NCI-H774 (cell line): Measurements from ENCODE around the gene PPIE.

Experiments
- DNase-seq: peaks from one replicate; lab custom pipeline; 2025; lab: John Stamatoyannopoulos, UW

PPIE gene

DNA sequence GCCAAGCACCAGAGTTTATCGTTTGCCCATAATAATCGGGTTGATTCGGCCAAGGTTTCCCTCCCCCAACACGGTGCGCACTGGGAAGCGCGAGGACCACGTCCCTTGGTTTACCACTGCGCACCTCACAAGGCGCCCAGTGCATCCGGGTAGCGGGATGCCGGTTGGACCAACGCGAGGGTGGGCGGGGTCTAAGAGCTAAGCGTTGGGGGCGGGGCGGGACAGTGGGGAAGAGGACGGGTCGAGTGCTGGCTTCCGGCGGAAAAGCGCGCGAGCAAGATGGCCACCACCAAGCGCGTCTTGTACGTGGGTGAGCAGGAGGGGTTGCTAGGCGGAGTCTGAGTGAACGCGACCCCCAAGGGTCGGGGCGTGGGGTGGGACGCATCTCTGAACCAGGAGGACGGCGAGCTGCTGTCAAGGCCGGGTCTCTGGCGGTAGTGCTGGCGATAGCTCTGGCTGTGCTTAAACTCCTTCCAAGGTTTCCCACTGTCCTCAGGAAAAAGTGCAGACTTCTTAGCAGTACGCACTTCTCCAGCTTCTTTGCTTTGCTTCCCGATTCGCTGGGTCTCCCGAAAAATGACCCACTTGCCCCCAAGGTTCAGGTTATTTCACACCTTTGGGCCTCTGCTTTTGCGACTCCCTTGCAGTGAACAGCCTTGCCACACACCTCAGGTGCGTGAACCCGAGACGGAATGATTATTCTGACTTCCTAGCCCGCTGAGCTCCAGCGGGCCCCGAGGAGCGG, at the start of gene PPIE:
TSS of gene PPIE (plus strand) at position 261 of the 745 bp plus-strand sequence. CDS start at position 280, 19 bp downstream.
- peak; percentile 99 for DNase-seq

- DNase-seq = no peak
These were observed 49.5 kb upstream of the PPIE start for GRCh38 chr1:39689214-39689613.

DNA sequence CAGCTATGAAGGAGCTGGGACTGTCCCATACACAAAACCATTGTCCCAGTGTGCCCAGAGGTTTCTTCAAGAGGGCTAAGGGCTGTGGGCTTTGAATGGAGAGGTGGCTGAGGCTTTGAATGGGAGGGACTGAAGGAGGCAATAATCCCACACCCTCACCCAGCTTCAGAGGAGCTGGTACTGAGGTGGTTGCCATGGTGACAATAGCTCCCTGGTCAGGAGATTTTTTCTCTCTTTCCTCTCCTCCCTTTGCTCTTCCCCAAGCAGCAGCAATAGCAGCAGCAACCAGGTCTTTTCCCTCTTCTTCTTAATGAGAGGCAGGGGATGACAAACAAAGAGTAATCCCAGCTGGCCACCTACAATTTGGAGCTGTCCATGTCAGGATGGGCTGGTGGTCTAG, 49.0 kb upstream of the PPIE start:
- no peak for DNase-seq

DNA sequence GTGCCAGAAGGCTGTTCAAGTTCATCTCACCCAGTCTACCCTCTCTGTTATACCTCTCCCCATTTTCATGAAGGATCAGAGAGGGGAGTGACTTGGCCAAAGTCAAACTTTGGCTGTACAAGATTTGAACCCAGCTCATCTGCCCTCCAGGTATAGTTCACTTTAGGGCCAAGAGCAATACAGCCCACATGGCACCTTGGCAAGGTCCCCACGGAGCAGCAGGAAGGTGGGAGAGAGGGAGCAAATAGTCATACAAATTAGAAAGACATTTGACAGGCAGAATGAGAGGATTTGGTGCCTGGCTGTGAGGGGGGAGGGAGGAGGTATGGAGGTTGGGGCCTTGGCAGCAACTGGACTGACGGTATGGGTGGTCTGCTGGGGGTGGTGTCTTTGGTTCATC, 48.5 kb upstream of the PPIE start:
- DNase-seq = no peak

- no peak for DNase-seq
These were observed 47.8 kb upstream of the PPIE start for GRCh38 chr1:39690794-39691382.

GRCh38 chr1:39691383-39692151, 47.1 kb upstream of the PPIE start, which contains the start of gene HPCAL4:
Gene HPCAL4 (minus strand): TSS chr1:39691433. CDS start chr1:39684603, 6,830 bp downstream.
- DNase-seq = peak; percentile 98

- peak; percentile 52 for DNase-seq
These were observed 46.3 kb upstream of the PPIE start for GRCh38 chr1:39692152-39693074.

GRCh38 chr1:39694026-39694425, 44.7 kb upstream of the PPIE start:
- DNase-seq = no peak

- no peak for DNase-seq
These were observed 43.7 kb upstream of the PPIE start for GRCh38 chr1:39695016-39695415.

DNA sequence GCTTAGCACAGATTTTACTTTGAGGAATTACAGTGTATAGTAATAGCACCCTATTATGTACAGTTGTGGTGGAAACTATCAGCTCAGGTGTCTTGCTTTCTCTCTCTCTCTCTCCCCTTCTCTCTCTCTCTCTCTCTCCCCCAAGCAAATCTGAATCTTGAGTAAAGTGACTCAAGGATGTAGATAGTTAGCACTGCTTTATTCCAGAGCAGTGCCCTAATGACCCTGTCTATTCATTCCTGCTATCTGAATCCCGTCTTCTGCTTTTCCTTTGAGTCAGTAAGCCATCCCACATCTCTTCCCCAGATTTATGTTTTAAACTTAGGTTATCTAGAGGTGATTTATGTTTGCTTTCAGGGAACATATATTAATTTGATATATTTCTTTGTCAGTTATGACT, 42.2 kb upstream of the PPIE start:
- DNase-seq = no peak

GRCh38 chr1:39698568-39698967, 40.1 kb upstream of the PPIE start:
- DNase-seq = no peak

- DNase-seq = no peak
These were observed 39.3 kb upstream of the PPIE start for GRCh38 chr1:39699419-39699818.

DNA sequence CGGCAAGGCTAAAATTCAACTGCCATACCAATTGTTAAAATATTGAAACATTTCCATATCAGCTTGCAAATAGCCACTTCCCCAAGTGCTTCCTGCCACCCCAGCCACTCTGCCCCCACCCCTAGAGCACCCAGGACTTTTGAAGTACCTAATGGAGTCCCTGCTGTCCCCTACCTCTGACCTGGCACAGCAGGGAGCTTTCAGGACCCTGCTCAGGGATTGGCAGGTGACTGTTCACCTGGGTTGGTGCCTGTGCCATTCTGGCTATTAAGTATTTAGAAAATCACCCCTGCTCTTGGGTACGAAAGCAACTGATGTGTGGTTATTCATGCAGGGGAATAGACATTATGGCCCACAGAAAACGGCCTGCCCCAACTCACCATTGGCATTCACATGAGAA, 38.3 kb upstream of the PPIE start:
- no peak for DNase-seq

DNA sequence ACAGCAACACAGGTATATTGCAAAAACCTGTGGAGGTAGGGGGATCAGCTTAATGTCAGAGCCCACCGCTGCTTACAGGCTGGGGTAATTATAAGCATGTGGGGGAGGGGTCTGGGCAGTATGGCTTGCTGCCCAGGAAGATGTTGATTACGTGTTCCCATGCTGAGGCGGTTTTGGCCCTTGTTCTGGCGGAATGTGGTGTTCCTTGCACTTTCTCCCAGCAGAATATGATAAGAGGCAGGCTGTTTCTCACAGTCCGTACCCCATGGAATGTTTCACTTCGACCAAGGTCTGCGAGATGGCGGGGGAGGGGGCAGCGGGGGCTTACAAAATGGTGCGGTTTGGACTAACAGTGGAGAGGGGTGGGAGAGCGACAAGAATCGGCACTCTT, 37.6 kb upstream of the PPIE start:
- peak; percentile 54 for DNase-seq

GRCh38 chr1:39704757-39705156, 33.9 kb upstream of the PPIE start:
- no peak for DNase-seq

GRCh38 chr1:39707506-39707905, 31.2 kb upstream of the PPIE start:
- DNase-seq = no peak

- no peak for DNase-seq
These were observed 27.3 kb upstream of the PPIE start for GRCh38 chr1:39711104-39711965.

DNA sequence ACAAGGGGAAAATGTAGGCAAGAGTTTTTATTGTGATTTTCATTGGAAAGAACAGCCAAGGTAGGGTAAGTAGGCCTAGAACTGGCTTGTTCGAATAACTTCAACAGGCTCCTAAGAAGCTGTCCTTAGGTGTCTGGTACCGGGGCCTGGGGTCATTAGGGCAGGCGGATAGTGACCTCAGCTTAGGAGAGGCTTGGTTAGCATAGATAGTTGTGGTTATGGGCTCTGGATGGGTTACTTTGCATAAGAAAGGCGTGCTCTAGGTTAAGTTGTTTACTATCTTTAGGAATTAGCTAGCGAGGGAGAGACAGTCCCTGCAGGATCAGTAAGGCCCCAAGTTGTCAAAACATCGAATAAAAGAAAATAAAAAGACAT, 26.7 kb upstream of the PPIE start:
- no peak for DNase-seq

GRCh38 chr1:39713557-39713956, 25.1 kb upstream of the PPIE start:
- no peak for DNase-seq

- DNase-seq = no peak
These were observed 20.9 kb upstream of the PPIE start for GRCh38 chr1:39717809-39718208.
